Epithelial cell of proximal tubule (primary cell): ENCODE results near the gene PIK3C2G. TPM values are rescaled to one million over a fixed set of nuclear protein-coding genes. Genes with fewer than 3 reads are reported as not detected.

ENCODE experiments used
- DNase-seq: peaks from one replicate; pipeline ENCODE4 v3.0.0-alpha.2; 2011; ENCODE audit warnings: low read depth
- H3K4me3 ChIP-seq: 2 replicates; pipeline ENCODE4 v1.5.1; 2011; ENCODE audit warnings: low read depth, mild to moderate bottlenecking, low read length
- CTCF ChIP-seq: conservative IDR thresholded peaks from 2 replicates; pipeline ENCODE4 v1.5.1; 2012; ENCODE audit warnings: low read depth, mild to moderate bottlenecking, low read length
- total RNA-seq: library from RNA; depleted of rRNA; stranded (reverse); fragments of >200 nt; gene quantifications from 2 replicates; pipeline ENCODE4 v1.2.3, GENCODE V29; 2015

The PIK3C2G gene
- total RNA-seq, 1 donor from 2014 or later: 0.12 TPM

- H3K4me3 ChIP-seq: no peak overlapping the region
- peak; percentile 64 for DNase-seq
Observed at GRCh38 chr12:18595412-18595811, 334.1 kb downstream of the PIK3C2G start.

GRCh38 chr12:18601962-18602361 lies 340.6 kb downstream of the PIK3C2G start:
- DNase-seq: no peak
- no peak for TF ChIP-seq CTCF
- H3K4me3 ChIP-seq: no peak overlapping the region

More at GRCh38 chr12:18595412-18595811, 334.1 kb downstream of the PIK3C2G start:
- no peak for TF ChIP-seq CTCF

DNA sequence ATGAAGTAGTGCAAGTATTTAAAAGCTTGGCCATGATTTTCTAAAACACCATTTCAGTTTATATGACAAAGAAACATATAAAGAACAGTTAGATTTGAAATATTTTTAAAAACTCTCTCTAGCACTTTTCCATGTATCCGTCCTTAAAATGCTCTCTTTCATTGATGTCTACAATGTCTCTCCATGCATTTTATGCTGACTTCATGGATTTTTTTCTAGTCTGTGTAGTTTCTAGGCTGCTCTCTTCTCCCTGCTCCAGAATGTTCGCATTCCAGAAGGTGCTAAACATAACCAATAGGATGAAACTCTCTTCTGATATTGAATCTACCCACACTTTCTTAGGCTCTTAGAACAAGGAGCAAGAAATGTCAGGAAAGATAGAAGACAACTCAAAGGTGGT lies 351.7 kb downstream of the PIK3C2G start:
- H3K4me3 ChIP-seq: no peak overlapping the region
- no peak for TF ChIP-seq CTCF
- DNase-seq: no peak

DNA sequence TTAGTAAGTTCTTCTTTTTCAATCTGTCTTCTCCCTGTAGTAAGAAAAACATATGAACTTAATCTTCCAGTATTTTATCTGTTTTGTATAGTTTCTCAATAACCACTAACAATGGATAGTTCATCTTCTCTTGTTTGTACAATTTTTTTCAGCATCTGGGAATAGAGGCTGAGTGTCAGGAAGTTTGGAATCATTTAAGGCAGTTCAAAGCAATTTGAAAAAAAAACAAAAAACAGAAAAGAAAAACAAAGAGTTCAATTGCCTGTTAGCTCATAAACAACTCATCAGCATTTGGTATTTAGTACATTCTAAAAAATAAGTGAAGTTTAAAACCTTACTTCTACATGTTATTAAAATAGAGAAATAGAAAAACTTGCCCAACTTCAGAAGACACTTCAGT lies 359.7 kb downstream of the PIK3C2G start:
- no peak for DNase-seq
- H3K4me3 ChIP-seq: no peak overlapping the region
- no peak for TF ChIP-seq CTCF

DNA sequence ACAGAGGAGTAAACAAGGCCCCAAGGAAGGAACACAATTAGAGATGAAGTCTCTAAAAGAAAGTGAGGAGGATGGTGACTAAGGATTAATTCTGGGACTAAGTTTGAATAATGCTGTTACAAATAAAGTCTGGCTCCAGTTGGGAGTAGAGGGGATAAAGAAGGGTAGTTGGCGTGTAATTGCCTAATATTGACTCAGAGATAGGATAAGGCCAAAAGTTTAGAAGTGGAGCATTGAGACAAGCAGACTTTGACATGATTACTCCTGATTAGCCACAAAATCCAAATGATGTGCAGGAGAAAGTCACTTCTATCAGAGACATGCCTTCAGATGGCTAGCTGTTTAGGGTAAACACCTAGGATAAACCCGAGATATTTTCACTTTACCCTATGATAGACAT lies 368.1 kb downstream of the PIK3C2G start:
- DNase-seq: no peak
- TF ChIP-seq CTCF: no peak
- H3K4me3 ChIP-seq: no peak overlapping the region

DNA sequence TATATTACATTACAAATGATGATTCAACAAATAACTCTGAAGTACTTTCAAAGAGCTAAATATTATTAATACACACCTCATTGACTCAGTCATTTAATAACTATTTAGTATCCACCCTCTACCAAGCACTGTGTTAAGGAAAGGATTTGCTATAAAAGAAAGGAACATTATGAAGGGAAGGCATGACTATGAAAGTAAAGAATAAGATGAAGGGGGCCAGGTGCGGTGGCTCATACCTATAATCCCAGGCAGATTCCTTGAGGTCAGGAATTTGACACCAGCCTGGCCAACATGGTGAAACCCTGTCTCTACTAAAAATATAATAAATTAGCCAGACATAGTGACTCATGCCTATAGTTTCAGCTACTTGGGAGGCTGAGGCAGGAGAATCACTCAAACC lies 368.6 kb downstream of the PIK3C2G start:
- no peak for TF ChIP-seq CTCF
- DNase-seq: no peak
- H3K4me3 ChIP-seq: no peak overlapping the region

DNA sequence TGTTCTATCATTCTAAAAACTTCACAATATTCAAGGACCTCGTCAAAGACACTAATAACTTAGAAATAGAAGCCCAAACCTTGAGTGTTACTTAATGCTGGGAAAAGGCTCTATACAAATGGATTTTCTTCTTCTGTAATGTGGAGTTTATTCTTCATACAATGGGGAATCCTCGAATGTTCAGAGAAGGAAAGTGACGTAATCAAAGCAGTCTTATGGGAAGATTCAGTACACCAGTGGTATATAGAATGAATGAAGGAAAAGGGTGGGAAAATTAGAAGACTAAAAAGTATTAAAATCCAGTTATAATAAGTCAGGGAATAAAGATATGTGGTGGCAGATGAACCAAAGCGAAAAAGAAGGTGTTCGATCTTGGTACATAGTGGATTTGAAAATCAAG lies 370.0 kb downstream of the PIK3C2G start:
- no peak for DNase-seq
- no peak overlapping the region for H3K4me3 ChIP-seq
- no peak for TF ChIP-seq CTCF
